Astrocyte (in vitro differentiated cells and primary cell): ENCODE results near the gene ANKRD62. TPM values are rescaled to one million over a fixed set of nuclear protein-coding genes. Genes with fewer than 3 reads are reported as not detected.

ENCODE experiments used
- DNase-seq: peaks from one replicate; pipeline ENCODE4 v3.0.0-alpha.2; 2010; ENCODE audit warnings: low read depth
- FAIRE-seq: peaks from 2 replicates; lab custom pipeline; 2011; peaks lifted over from hg19 to GRCh38; lab: Jason Lieb, UNC
- H2AFZ ChIP-seq: 2 replicates; pipeline ENCODE4 v1.6.0; 2012; ENCODE audit warnings: low read depth, low read length, inconsistent platforms
- H3K27ac ChIP-seq: 2 replicates; pipeline ENCODE4 v1.5.1; 2011; ENCODE audit warnings: low read depth, low read length, inconsistent platforms
- H3K27me3 ChIP-seq: 2 replicates; pipeline ENCODE4 v1.6.0; 2011; ENCODE audit warnings: low read length, inconsistent platforms; ENCODE audit not compliant: insufficient read depth
- H3K36me3 ChIP-seq: 2 replicates; pipeline ENCODE4 v1.5.1; 2011; ENCODE audit warnings: low read length, inconsistent platforms; ENCODE audit not compliant: insufficient read depth
- H3K4me1 ChIP-seq: 2 replicates; pipeline ENCODE4 v1.5.1; 2011; ENCODE audit warnings: low read length, inconsistent platforms; ENCODE audit not compliant: insufficient read depth
- H3K4me2 ChIP-seq: 2 replicates; pipeline ENCODE4 v1.6.0; 2012; ENCODE audit warnings: low read length, inconsistent platforms
- H3K4me3 ChIP-seq: 2 replicates; pipeline ENCODE4 v1.5.1; 2011; ENCODE audit warnings: low read depth, mild to moderate bottlenecking, low read length, inconsistent platforms; ENCODE audit not compliant: insufficient read depth
- H3K79me2 ChIP-seq: 2 replicates; pipeline ENCODE4 v1.6.0; 2012; ENCODE audit warnings: mild to moderate bottlenecking, low read length, inconsistent platforms; ENCODE audit not compliant: insufficient read depth
- H3K9ac ChIP-seq: 2 replicates; pipeline ENCODE4 v1.6.0; 2012; ENCODE audit warnings: mild to moderate bottlenecking, low read length, inconsistent platforms
- H3K9me3 ChIP-seq: 2 replicates; pipeline ENCODE4 v1.5.1; 2012; ENCODE audit warnings: low read depth, mild to moderate bottlenecking, low read length, inconsistent platforms; ENCODE audit not compliant: insufficient read depth
- H4K20me1 ChIP-seq: 2 replicates; pipeline ENCODE4 v1.6.0; 2012; ENCODE audit warnings: low read length, inconsistent platforms; ENCODE audit not compliant: insufficient read depth
- H3K27ac Mint-ChIP-seq: one replicate; pipeline ENCODE4 v1.8.0; 2021; ENCODE audit warnings: mild to moderate bottlenecking, mixed read lengths; ENCODE audit not compliant: unreplicated experiment
- H3K27me3 Mint-ChIP-seq: one replicate; pipeline ENCODE4 v1.8.0; 2021; ENCODE audit warnings: low read depth, mixed read lengths; ENCODE audit not compliant: unreplicated experiment
- H3K36me3 Mint-ChIP-seq: one replicate; pipeline ENCODE4 v1.8.0; 2021; ENCODE audit warnings: low read depth, mixed read lengths; ENCODE audit not compliant: unreplicated experiment
- H3K4me1 Mint-ChIP-seq: one replicate; pipeline ENCODE4 v1.8.0; 2021; ENCODE audit warnings: low read depth, mixed read lengths; ENCODE audit not compliant: unreplicated experiment
- H3K4me3 Mint-ChIP-seq: one replicate; pipeline ENCODE4 v1.8.0; 2021; ENCODE audit warnings: mild to moderate bottlenecking, moderate library complexity, mixed read lengths; ENCODE audit not compliant: unreplicated experiment
- H3K9me3 Mint-ChIP-seq: one replicate; pipeline ENCODE4 v1.8.0; 2021; ENCODE audit warnings: mild to moderate bottlenecking, mixed read lengths; ENCODE audit not compliant: unreplicated experiment
- EZH2 ChIP-seq: IDR thresholded peaks from 2 replicates; pipeline ENCODE4 v1.6.1; 2012; ENCODE audit warnings: mild to moderate bottlenecking, low read length, inconsistent platforms; ENCODE audit not compliant: insufficient read depth
- total RNA-seq: library from RNA; stranded (reverse); gene quantifications from 2 replicates; pipeline ENCODE4 v1.2.1, GENCODE V29; 2021
- TF ChIP-seq, protein P1 (sequence below): IDR thresholded peaks from 2 replicates; pipeline ENCODE4 v1.5.1; 2011; ENCODE audit warnings: low read depth, mild to moderate bottlenecking, inconsistent platforms, low read length, moderate library complexity; ENCODE audit not compliant: insufficient read depth

ANKRD62 gene
- total RNA-seq, 1 donor from 2014 or later, result not detected

DNA sequence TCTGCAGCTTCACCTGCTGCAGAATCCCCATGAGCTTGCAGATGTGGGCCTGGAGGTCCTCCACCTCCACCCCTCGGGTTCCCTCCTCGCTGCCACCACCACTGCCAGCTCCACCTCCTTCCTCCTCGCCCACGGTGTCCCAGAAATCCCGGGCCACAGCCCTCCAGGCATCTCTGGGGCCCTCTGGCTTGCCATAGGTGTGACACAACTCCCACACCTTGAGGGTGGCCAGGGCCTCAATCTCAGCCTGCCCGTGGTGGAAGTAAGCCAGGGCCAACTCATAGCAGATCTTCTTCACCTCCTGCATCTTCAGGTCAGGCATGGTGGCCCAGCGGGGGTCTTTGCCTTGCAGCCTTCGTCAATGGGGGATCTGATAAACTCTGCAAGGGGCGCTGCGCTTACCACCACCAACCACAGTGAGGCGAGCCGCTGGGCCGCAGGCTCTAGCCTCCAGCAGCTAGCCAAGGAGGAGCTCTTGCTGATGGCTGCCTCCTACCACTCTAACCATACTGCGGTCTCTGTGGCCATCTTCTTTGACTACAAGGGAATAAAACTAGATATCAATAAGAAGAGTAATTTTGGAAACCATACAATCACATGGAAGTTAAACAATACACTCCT, 36.1 kb upstream of the ANKRD62 start:
- peaks cover 16% of the 10 kb centered on the region for H3K4me1 Mint-ChIP-seq
- no peak overlapping the region for H3K4me2 ChIP-seq
- H3K27me3 Mint-ChIP-seq, result peaks cover 4% of the 10 kb centered on the region
- peaks cover 3% of the 10 kb centered on the region for H3K4me1 ChIP-seq
- H3K36me3 Mint-ChIP-seq, result no peaks in the 10 kb centered on the region
- no peaks in the 10 kb centered on the region for H3K36me3 ChIP-seq
- H3K9me3 ChIP-seq, result no peaks in the 10 kb centered on the region
- H2AFZ ChIP-seq, result no peak overlapping the region
- no peak overlapping the region for H3K4me3 ChIP-seq
- H3K4me3 Mint-ChIP-seq, result no peak overlapping the region
- H3K27me3 ChIP-seq, result no peaks in the 10 kb centered on the region
- H4K20me1 ChIP-seq, result no peaks in the 10 kb centered on the region
- no peak overlapping the region for H3K27ac ChIP-seq
- H3K9ac ChIP-seq, result no peak overlapping the region
- H3K27ac Mint-ChIP-seq, result no peak overlapping the region
- TF ChIP-seq EZH2, result no peak
- TF ChIP-seq, protein P1, sequence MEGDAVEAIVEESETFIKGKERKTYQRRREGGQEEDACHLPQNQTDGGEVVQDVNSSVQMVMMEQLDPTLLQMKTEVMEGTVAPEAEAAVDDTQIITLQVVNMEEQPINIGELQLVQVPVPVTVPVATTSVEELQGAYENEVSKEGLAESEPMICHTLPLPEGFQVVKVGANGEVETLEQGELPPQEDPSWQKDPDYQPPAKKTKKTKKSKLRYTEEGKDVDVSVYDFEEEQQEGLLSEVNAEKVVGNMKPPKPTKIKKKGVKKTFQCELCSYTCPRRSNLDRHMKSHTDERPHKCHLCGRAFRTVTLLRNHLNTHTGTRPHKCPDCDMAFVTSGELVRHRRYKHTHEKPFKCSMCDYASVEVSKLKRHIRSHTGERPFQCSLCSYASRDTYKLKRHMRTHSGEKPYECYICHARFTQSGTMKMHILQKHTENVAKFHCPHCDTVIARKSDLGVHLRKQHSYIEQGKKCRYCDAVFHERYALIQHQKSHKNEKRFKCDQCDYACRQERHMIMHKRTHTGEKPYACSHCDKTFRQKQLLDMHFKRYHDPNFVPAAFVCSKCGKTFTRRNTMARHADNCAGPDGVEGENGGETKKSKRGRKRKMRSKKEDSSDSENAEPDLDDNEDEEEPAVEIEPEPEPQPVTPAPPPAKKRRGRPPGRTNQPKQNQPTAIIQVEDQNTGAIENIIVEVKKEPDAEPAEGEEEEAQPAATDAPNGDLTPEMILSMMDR, result no peak
- no peak for FAIRE-seq
- peaks cover 2% of the 10 kb centered on the region for H3K9me3 Mint-ChIP-seq
- H3K79me2 ChIP-seq, result no peaks in the 10 kb centered on the region
- no peak for DNase-seq

DNA sequence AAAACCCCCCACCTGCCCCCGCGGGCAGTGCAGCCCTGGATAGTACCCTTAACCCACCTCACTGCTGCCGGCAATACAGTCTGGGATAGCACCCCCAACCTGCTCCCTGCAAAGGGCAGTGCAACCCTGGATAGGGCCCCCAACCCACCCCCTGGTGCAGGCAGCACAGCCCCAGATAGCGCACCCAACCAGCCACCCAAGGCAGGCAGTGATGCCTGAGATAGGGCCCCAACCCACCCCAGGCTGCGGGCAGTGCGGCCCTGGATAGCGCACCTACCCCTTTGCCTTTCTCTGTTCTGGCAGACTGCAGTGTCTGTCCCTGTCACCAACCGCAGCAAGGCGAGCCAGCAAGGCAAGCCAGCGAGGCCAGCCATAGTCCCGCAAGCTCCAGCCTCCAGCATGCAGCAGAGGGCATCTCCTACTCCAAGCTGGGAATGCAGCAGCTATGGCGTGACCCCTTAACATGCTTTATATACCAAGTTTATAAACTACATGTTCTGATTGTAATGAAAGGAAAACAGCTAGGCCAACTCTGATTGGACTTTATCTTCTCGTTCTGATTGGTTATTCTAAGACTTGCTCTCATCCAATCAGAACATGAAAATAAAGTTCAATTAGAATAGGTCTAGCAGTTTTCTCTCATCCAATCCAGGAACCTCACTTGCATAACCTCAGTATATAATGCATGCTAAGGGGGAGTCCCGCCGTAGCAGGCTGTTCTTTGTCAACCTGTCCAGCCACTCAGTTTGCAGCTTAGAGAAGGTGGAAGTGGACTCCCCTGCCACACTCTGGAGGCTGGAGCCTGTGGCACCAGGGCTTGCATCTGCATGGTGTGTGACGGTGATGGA, 34.1 kb upstream of the ANKRD62 start:
- TF ChIP-seq, protein P1, result no peak
- no peak for TF ChIP-seq EZH2
- Mint-ChIP-seq H3K27me3 (peaks cover 8% of the 10 kb centered on the region), H3K36me3 (no peaks in the 10 kb centered on the region), H3K4me3 (no peak overlapping the region), H3K9me3 (peaks cover 2% of the 10 kb centered on the region), H3K4me1 (peaks cover 9% of the 10 kb centered on the region), H3K27ac (no peak overlapping the region)
- Histone ChIP-seq H4K20me1 (no peaks in the 10 kb centered on the region), H3K27me3 (no peaks in the 10 kb centered on the region), H3K27ac (no peak overlapping the region), H3K36me3 (no peaks in the 10 kb centered on the region), H3K79me2 (no peaks in the 10 kb centered on the region), H3K4me3 (no peak overlapping the region), H3K9ac (no peak overlapping the region), H3K9me3 (no peaks in the 10 kb centered on the region), H2AFZ (no peak overlapping the region), H3K4me1 (peaks cover 3% of the 10 kb centered on the region), H3K4me2 (no peak overlapping the region)
- DNase-seq (no peak), FAIRE-seq (no peak)
